Measurements from ENCODE around the gene DPP7.

The DPP7 gene

DNA sequence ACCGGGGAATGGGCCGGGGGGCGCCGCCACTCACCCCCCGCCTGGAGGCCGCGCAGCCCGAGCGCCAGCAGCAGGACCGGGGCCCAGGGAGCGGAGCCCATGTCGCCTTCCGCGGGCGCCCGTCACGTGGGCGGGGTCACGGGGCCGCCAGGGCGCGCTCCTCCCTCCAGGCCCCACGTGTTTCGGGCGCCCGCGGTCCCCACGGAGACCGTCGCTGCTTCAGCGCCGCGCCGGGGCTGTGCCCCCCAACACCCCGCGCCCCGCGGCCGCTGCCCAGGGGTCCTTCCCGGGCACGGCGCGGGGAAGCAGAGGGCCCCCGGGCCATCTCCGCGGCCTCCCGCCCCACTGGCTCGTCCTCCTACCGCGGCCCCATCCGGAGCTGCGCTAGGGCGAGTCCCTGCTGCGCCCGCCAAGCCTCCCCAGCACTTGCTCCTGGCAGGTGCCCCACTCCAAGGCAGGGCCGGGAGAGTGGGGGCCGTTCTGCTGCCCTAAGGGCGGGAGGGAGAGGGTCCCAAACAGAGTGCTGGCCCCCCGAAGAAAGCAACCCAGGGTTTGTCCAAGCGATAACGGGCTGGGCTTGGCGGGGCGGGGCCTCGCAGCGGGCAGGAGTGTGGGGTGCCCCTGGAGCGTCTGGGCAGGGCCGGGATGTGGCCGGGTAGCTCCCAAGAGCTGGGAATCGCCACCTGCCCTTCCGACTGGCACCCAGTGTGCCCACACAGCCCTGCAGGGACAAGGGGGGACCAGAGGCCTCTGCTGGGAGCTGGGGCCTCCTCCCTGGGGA, at the start of gene DPP7:
Gene DPP7 (minus strand): TSS at position 121 of the 781 bp plus-strand sequence. CDS start 20 bp downstream, at position 101.
- DNase-seq, result peak; percentile 91

DNA sequence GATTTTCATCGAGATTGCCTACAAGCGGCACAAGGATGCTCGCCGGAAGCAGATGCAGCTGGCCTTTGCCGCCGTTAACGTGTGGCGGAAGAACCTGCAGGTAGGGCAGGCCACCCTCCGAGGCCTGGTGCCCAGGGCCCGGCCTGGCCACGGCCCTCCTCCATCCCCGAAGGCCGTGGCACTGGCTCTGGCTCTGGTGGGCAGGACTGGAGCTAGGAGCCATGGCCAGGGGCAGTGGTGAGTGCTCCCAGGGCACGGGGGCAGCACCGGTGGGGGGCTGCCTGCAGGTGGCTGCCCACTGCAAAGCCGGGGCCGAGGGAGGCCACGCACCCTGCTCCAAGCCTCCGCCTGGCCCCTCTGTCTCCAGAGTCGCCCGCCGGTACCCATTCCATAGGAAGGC, 49.3 kb upstream of the DPP7 start:
- DNase-seq, result no peak

DNA sequence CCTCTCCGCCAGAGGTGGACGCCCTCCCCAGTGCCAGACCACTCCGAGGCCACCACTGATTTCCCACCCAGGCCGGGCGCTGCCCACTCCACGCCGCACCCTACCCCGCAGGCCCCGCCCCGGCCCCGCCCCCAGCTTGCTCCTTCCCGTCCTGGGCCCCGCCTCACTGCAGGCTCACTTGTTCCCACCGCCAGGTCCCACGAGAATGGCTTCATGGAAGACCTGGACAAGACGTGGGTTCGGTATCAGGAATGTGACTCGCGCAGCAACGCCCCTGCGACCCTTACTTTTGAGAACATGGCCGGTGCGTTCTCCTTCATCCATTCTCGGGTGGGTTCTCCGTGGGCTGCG, 48.8 kb upstream of the DPP7 start:
- no peak for DNase-seq

DNA sequence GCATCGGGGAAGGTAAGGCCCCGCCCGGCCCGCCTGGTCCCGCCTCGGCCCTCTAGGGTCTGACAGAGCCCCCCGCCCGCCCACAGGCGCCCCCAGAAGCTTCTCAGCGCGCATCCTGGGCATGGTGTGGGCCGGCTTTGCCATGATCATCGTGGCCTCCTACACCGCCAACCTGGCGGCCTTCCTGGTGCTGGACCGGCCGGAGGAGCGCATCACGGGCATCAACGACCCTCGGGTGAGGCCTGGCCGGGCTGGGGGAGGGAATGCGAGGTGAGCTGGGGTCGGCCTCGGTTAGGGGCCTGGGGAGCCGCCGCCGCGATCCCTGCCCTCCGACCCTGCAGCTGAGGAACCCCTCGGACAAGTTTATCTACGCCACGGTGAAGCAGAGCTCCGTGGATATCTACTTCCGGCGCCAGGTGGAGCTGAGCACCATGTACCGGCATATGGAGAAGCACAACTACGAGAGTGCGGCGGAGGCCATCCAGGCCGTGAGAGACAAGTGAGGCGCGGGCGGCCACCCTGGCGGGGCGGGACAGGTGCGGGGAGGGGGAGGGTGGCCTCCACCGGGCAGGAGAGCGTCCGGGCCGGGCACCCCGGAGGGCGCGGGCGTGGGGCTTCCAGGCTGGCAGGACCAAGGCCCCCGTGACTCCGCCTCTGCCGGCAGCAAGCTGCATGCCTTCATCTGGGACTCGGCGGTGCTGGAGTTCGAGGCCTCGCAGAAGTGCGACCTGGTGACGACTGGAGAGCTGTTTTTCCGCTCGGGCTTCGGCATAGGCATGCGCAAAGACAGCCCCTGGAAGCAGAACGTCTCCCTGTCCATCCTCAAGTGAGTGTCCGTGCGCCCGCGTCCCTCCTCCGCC, 48.2 kb upstream of the DPP7 start:
- DNase-seq, result no peak

DNA sequence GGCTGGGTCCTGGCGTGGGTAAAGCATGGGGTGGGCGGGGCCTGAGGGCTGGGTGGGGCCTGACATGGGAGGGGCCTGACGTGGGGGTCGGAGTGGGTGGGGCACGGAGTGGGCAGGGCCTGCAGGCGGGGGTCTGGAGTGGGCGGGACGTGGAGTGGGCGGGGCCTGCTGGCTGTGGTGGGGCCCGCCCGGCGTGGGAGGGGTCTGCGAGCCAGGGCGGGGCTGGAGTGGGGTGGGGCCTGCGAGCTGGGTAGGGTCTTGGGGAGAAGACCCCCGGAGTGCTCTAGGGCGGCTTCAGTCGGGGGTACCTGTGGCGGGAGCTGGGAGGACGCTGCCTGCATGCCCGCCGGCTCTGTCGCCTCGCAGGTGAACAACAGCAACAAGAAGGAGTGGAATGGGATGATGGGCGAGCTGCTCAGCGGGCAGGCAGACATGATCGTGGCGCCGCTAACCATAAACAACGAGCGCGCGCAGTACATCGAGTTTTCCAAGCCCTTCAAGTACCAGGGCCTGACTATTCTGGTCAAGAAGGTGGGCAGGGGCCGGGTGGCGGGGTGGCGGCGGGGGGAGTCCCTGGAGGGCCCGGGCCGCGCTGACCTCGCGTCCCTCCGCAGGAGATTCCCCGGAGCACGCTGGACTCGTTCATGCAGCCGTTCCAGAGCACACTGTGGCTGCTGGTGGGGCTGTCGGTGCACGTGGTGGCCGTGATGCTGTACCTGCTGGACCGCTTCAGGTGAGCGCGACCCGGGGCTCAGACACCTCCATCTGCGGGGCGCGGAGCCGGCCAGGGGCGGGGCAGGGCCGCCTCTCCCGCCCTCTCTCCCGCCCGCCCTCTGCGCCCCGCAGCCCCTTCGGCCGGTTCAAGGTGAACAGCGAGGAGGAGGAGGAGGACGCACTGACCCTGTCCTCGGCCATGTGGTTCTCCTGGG, 47.3 kb upstream of the DPP7 start:
- no peak for DNase-seq

DNA sequence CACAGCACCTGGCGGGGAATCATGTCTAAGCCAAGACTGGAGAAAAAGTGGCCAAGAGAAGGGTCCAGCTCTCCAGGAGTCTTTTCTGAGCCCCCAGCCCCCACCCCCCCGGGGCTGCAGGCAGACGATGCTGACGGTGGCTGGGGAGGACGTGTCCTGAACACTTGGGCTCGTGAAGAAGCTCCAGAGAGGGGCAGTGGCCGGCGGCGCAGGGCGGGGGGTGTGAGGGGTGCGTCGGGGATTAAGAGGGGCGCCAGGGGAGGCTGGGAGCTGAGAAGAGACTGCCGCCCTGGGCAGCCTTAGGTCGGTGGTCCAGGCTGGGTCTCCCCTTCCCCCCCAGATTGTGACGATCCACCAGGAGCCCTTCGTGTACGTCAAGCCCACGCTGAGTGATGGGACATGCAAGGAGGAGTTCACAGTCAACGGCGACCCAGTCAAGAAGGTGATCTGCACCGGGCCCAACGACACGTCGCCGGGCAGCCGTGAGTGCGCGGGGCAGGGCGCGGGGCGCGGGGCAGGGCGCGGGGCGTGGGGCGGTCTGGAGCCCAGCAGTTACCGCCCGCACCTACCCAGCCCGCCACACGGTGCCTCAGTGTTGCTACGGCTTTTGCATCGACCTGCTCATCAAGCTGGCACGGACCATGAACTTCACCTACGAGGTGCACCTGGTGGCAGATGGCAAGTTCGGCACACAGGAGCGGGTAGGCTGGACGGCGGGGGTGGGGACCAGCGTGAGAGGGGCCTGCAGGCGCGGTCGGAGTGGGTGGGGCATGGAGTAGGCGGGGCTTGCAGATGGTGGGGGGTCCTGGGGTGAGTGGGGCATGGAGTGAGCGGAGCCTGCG, 46.4 kb upstream of the DPP7 start:
- no peak for DNase-seq

DNA sequence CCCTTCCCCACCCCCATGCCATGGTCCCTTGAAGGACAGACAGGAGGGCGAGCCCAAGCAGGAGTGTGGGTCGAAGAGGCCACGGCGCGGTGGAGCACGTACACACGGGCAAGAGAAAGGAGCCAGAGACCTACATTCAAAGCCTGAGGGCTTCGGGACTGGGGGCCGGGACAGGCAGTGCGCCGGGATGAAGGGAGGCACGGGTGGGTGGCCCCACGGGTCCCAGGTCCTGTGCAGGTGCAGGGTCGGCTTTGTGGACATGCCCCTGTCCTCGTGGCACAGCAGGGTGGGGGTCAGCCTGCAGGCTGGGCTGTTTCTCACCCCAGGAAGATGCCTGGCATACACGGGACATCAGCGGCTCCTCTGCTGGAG, 45.5 kb upstream of the DPP7 start:
- DNase-seq, result no peak

DNA sequence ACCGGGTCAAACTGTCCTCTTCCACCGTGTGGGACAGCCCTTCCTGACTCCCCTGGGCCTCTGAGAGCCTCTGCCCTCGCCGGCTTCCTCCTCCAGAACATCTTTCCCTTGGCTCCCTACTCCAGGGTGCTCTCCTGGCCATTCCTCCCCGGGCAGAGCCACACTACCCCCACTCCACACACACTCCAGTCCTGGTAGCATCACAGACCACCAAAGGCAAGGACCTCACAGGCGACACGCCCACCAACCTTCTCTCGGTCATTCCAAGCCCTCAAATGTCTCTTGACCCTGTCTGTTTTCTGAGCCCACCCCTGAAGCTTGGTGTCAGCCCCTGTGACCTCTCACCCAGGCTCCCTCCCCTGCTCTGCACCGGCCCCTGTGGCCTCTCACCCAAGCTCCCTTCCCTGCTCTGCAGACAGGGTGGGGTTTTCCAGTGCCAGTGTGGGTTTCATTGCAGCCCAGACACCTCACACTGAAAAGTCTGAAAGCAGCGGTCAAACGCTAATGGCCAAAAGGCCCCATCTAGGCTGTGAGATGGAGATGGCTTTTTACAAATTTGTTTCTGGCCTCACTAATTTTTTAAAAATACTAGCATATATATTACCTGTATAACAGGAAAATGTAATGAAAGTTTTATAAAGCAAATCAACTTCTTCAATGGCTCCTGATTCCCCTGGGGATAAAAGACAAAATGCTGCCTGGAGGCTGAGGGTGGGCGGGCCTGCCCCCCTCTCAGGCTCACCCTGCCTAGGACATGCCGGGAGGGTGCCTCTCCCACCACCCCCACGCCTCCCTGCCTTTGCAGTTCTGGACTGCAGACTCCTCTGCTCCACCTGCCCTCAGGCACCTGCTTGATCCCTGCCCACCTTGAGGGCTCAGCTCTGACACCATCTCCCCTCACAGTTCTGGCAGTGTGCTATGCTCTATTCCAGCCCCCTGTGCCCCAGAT, 44.8 kb upstream of the DPP7 start:
- no peak for DNase-seq

DNA sequence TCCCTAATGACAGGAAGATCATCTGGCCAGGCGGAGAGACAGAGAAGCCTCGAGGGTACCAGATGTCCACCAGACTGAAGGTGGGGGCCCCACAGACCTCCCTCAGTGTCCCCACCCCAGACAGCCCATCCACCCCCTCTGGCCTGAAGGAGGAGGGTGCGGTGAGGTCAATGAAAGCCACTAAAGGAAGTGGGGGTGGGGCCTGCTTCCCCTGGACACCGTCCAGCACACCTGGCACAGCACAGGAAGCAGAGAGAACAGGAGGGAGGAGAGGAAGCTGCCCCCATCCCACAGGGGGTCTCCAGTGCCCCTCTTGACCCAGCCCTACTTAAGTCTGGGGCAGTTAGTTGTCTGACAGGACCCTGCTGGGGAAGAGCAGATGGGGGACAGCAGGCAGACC, 44.1 kb upstream of the DPP7 start:
- DNase-seq, result no peak

DNA sequence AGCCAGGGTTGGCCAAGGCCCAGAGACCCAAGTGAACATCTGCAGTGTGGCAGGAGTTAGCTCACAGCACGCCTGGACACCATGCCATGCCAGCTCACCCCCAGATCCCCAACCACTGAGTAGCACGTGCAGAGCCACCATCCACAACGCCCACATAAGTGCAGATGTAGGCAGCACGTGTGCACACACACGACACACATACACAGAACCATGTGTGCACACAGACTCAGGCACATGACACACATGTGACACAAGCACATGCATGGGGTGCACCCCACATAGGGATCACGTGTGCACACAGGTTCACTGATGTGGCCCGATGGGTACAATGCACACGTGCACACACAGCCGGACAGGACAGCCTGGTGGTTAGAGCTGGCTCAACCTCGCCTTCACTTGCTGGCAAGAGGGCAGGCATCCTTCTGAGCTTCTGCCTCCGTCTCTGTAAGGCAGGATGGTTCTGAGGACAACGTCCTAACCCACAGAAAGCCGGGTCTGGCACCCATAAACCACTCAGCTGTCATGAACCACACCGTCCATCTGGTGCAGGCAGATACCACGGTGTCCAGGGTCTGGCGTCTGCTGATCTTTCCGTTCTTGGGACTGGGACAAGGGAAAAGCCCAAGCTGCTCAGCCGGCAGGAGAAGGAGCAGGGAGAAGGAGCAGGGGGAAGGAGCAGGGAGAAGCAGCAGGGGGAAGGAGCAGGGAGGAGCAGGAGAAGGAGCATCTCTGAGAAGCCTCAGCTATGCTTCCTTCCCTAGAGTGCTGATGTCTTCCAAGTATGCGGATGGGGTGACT, 43.3 kb upstream of the DPP7 start:
- no peak for DNase-seq

DNA sequence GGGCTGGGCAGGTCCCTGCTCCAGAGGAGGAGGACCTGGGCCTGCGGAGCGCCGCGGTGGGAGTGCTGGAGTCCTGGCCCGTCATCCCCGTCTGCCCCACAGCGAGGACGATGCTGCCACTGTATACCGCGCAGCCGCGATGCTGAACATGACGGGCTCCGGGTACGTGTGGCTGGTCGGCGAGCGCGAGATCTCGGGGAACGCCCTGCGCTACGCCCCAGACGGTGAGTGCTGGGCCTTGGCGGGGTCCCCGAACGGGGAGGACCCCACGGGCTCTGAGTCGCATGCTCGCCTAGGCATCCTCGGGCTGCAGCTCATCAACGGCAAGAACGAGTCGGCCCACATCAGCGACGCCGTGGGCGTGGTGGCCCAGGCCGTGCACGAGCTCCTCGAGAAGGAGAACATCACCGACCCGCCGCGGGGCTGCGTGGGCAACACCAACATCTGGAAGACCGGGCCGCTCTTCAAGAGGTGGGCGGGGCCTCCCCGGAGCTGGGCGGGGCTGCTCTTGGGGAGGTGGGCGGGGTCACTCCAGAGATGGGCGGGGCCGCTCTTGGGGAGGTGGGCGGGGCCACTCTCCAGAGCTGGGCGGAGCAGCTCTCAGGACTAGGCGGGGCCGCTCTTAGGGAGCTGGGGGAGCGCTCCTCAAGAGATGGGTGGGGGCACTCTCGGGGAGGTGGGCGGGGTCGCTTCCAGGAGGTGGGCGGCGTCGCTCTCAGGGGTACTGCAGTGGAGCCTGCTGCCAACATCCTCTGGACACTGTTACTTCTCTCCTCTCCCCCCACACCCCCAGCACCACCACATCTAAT, 42.2 kb upstream of the DPP7 start:
- DNase-seq, result peak; percentile 83

DNA sequence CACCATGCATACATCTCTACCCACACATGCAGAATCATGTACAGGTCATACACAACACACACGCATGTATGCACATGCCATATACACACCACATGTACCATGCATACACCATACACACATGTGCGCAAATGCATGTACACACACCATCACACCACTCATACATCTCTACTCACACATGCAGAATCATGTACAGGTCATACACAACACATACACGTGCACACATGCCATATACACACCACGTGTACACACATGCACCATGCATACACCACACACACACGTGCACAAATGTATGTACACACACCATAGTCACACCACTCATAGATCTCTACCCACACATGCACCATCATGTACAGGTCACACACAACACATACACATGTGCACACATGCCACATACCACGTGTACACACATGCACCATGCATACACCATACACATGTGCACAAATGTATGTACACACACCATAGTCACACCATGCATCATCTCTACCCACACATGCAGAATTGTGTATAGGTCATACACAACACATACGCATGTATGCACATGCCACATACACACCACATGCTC, 38.4 kb upstream of the DPP7 start:
- no peak for DNase-seq

DNA sequence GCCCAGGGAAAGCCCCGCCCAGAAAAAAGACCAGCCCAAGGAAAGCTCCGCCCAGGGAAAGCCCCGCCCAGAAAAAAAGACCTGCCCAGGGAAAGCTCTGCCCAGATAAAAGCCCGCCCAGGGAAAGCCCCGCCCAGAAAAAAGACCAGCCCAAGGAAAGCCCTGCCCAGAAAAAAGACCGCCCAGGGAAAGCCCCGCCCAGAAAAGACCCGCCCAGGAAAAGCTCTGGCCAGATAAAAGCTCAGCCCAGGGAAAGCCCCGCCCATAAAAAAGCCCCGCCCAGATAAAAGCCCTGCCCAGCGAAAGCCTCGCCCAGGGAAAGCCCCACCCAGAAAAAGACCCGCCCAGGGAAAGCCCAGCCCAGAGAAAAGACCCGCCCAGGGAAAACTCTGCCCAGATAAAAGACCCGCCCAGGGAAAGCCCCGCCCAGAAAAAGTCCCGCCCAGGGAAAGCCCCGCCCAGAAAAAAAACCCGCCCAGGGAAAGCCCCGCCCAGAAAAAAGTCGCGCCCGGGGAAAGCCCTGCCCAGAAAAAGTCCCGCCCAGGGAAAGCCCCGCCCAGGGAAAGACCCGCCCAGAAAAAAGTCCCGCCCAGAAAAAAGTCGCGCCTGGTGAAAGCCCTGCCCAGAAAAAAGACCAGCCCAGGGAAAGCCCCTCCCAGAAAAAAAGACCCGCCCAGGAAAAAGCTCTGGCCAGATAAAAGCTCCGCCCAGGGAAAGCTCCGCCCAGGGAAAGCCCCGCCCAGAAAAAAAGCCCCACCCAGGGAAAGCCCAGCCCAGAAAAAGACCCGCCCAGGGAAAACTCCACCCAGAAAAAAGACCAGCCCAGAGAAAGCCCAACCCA, 36.3 kb upstream of the DPP7 start:
- peak; percentile 84 for DNase-seq

DNA sequence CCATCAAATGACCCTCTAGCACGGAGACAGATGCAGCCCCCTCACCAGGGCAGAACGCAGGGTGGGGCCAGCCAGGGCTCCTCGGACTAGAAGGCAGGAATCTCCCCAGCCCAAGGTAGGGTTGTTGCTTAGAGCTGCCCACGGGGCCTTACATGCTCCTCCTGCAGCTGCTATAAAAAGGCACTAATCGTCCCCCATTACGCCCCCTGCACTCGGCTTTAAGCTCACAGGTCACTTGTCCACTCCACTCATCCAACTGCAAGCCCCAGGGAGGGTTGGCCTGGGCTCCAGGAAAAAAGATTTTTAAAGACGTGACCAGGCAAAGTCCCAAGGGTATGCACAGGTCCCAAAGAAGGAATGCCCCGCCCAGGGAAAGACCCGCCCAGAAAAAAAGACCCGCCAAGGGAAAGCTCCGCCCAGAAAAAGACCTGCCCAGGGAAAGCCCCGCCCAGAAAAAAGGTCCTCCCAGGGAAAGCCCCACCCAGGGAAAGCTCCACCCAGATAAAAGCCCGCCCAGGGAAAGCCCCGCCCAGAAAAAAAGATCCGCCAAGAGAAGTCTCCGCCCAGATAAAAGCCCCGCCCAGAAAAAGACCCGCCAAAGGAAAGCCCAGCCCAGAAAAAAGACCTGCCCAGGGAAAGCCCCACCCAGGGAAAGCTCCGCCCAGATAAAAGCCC, 35.5 kb upstream of the DPP7 start:
- DNase-seq, result no peak

DNA sequence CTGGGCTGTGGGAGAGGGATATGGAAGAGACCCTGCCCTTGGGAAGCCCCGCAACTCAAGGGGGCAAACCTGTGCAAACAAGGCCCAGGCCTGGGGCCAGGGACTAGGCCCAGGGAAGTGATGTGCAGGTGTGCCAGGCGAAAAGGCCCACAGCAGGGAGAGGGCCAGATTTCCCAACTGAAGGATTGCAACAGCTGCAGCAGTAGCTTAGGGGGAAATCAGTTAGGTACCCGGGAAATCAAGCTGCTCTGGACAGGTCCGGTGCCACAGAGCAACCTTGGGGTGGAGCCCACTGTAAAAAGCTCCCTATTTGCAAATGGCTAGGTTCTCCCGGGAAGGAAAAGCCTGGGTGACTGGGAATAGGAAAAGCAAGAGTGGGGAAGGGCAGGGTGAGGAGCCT, 34.8 kb upstream of the DPP7 start:
- DNase-seq, result no peak

DNA sequence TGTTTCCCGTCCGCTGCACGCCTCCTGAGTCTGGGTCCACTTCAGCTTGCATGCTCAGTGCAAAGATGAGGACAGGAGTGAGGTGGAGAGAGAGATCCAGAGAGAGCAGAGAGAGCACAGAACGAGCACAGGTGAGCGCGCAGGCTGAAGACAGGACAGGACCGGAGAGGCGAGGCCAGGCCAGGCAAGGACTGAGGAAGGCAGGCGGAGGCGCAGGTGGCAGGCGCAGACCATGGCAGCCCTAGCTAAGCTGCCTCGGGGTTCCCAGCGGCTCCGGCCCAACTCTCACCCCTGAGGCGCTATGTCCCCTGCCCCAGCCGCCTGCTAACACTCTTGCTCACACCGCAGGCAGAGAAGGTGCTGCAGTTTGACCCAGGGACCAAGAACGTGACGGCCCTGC, 34.1 kb upstream of the DPP7 start:
- DNase-seq, result no peak

DNA sequence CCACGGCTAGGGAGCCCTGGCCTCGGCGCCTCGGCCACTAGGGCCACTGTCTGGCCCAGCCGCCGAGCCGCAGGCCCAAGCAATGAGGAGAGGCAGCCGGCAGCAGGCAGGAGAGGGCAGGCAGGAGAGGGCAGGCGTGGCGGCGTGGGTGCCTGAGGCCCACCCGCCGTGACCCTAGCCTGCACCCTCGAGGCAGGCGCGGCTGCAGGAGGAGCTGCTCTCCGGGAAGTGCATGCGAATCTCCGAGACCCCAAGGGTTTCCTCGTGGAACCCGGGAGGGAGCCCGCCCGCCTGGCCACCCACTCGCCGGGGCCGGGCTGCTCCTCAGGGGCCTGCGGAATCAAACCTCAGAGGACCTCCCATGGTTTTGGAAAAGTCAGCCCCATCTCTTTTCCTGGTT, 33.7 kb upstream of the DPP7 start:
- no peak for DNase-seq

DNA sequence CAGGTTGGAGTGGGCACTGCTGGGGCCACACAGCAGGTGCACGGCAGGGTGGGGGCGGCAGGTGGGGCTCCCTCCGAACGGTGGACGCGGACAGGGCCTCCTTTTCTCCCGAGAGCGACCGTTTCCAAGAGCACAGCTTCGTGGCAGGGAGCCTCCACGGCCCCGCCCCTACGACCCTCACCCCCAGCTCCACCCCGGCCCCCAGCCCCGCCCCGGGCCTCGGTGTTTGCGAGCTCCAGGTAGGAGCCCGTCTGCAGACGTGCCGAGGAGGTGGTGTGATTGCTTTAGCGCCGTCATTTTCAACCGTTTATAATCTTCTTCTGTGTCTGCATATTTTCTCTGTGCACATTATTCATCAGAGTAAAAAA, 33.2 kb upstream of the DPP7 start:
- DNase-seq, result no peak

Data from activated CD8-positive, alpha-beta memory T cell treated with anti-CD3 and anti-CD28 coated beads for 24 hours (primary cell).